SK-N-SH (cell line): Measurements from ENCODE around the gene PEX1.

Experiments used
- CTCF ChIP-seq: fragments of 200-600 bp; sonication (generic); IDR thresholded peaks from 2 replicates; pipeline ENCODE4 v1.6.1; 2017; ENCODE audit warnings: antibody characterized with exemption, mild to moderate bottlenecking, moderate library complexity
- GABPA ChIP-seq: IDR thresholded peaks from 2 replicates; pipeline ENCODE4 v1.4.0; 2012; ENCODE audit warnings: low read depth, mild to moderate bottlenecking
- JUND ChIP-seq: IDR thresholded peaks from 2 replicates; pipeline ENCODE4 v1.4.0; 2012
- NFIC ChIP-seq: IDR thresholded peaks from 2 replicates; pipeline ENCODE4 v1.4.0; 2012; ENCODE audit warnings: borderline replicate concordance
- RAD21 ChIP-seq: IDR thresholded peaks from 2 replicates; pipeline ENCODE4 v1.6.1; 2012; ENCODE audit warnings: mild to moderate bottlenecking, low read length
- RCOR1 ChIP-seq: fragments of 150-350 bp; IDR thresholded peaks from 2 replicates; pipeline ENCODE4 v1.6.1; 2017; ENCODE audit warnings: antibody characterized with exemption, low read length
- REST ChIP-seq: IDR thresholded peaks from 2 replicates; pipeline ENCODE4 v1.6.1; 2012; ENCODE audit warnings: mild to moderate bottlenecking, low read depth, low read length, moderate library complexity
- RFX5 ChIP-seq: IDR thresholded peaks from 2 replicates; pipeline ENCODE4 v1.6.1; 2012; ENCODE audit warnings: mild to moderate bottlenecking, improper control_type of control experiment, low read length
- SIN3A ChIP-seq: IDR thresholded peaks from 2 replicates; pipeline ENCODE4 v1.6.1; 2012; ENCODE audit warnings: low read depth, mild to moderate bottlenecking, low read length, moderate library complexity, borderline replicate concordance
- TAF1 ChIP-seq: IDR thresholded peaks from 2 replicates; pipeline ENCODE4 v1.6.1; 2012; ENCODE audit warnings: low read depth, mild to moderate bottlenecking, low read length, moderate library complexity, borderline replicate concordance
- TCF12 ChIP-seq: IDR thresholded peaks from 2 replicates; pipeline ENCODE4 v1.4.0; 2012

- TF ChIP-seq JUND (no peak), RFX5 (no peak), NFIC (no peak), TAF1 (no peak), RCOR1 (no peak), CTCF (no peak), RAD21 (no peak), GABPA (no peak), TCF12 (no peak), REST (no peak), SIN3A (no peak)
Measured at GRCh38 chr7:92517631-92518030, 10.7 kb downstream of the PEX1 start.
